Mucosa of descending colon (tissue), 3 donors: Measurements from ENCODE around the gene ITPA. TPM values are rescaled to one million over a fixed set of nuclear protein-coding genes. Genes with fewer than 3 reads are reported as not detected.

ENCODE experiments used
- ATAC-seq: fragments of 200-7000 bp; cut with Tn5 transposase; one replicate; pipeline ENCODE4 v1.9.1; 2020; ENCODE audit warnings: mild to moderate bottlenecking, moderate library complexity
- DNase-seq, 3 donors: peaks; one replicate each; pipeline ENCODE4 v3.0.0-alpha.2; 2020
- H3K36me3 ChIP-seq: fragments of 200-600 bp; one replicate; pipeline ENCODE4 v1.8.0; 2021; ENCODE audit warnings: low read depth, mild to moderate bottlenecking
- H3K4me1 ChIP-seq: fragments of 200-600 bp; one replicate; pipeline ENCODE4 v1.8.0; 2021; ENCODE audit warnings: low read depth, mild to moderate bottlenecking
- H3K4me3 ChIP-seq: fragments of 200-600 bp; one replicate; pipeline ENCODE4 v1.8.0; 2021; ENCODE audit warnings: mild to moderate bottlenecking
- H3K9me3 ChIP-seq: fragments of 200-600 bp; one replicate; pipeline ENCODE4 v1.8.0; 2021; ENCODE audit warnings: mild to moderate bottlenecking
- CTCF ChIP-seq: fragments of 200-600 bp; IDR thresholded peaks from one replicate; pipeline ENCODE4 v1.8.0; 2022; ENCODE audit warnings: antibody characterized with exemption, mild to moderate bottlenecking
- intact Hi-C, 2 donors: fragments of 100-400 bp; cut with DNase I in 1 of 2; cut with micrococcal nuclease in 1 of 2; formaldehyde crosslinking; loops; one replicate each; pipeline versions ENCODE4 v1.11.0 to v1.11.1; 2022; cut with DNase I, micrococcal nuclease
- total RNA-seq, 3 donors: library from RNA; stranded (reverse); fragmentation: NEBNext Ultra II Directional in 2 of 3; extraction: Animal tissue kit (Norgen Biotek cat#: 25700) in 2 of 3; gene quantifications; one replicate each; pipeline versions ENCODE4 v1.2.1 to v1.2.4, GENCODE V29; 2021 to 2023
- donor health status: DM: no; HTN: no; CAD: no; lungs with moderate emphysema.
- donor health status: DM: no; HTN: no; CAD: no.
- donor health status: DM: no; HTN: yes; CAD: no.

The ITPA gene
- total RNA-seq, 3 donors from 2014 or later = 29.8 to 44.7 (median 43.8) TPM

- intact Hi-C loops = no loop called here
- Histone ChIP-seq H3K36me3 (no peaks in the 10 kb centered on the region), H3K9me3 (no peaks in the 10 kb centered on the region), H3K4me3 (no peak overlapping the region), H3K4me1 (peaks cover 12% of the 10 kb centered on the region)
- DNase-seq (peak in 2 of 3 donors; percentile 56 to 79), ATAC-seq (peak; percentile 87)
- peak; percentile 95 for TF ChIP-seq CTCF
These were observed 9.2 kb downstream of the ITPA start for GRCh38 chr20:3218307-3218988.

- Histone ChIP-seq H3K9me3 (no peaks in the 10 kb centered on the region), H3K4me1 (peaks cover 12% of the 10 kb centered on the region), H3K36me3 (no peaks in the 10 kb centered on the region), H3K4me3 (no peak overlapping the region)
- no peak for TF ChIP-seq CTCF
- intact Hi-C loops = no loop called here
- DNase-seq (peak; percentile 46 to 78 (median 74)), ATAC-seq (peak; percentile 82)
These were observed 12.3 kb downstream of the ITPA start for GRCh38 chr20:3221398-3222226.

DNA sequence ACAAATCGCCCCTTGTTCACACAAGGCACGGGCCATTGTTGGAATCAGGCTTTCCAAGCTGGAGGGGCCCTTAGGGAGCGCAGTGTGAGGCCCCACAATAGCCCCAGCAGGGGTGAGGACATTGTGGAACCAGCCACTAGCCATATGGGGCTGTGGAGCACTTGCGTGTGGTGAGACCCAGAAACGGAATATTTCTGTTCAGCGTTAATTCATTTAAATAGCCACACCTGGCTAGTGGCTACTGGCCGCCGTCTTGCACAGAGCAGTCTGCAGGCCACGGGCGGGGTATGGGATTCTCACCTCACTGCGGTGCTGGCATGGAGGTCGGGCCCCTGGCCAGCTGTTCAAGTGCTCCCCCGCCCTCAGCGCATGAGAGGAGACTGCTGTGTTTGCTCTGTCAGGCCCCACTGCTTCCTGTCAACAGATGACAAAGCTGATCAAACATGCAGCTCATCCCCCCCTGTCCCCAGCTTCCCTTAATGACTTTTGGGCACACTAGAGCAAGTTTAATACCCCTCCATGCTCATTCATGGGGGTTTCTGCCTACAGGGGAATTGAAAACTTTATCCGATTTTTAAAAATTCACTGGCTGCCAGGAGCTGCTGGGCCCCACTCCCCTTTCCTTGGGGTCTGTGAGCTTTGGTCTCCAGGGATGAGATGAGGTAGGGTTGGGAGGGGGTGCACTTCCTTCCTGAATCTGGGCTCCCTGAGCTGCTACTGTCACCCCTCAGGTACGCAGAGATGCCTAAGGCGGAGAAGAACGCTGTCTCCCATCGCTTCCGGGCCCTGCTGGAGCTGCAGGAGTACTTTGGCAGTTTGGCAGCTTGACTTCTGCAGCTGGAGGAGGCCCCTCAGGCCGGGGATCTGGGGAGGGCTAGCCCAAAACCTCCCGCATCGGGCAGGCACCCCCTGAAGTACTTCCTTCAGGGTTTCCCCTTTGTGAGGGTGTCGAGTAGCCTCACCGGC is 13.6 kb downstream of the ITPA start:
- peak; percentile 41 for ATAC-seq

GRCh38 chr20:3223651-3223993 is 14.3 kb downstream of the ITPA start:
- intact Hi-C loops = no loop called here
- no peak overlapping the region for H3K4me3 ChIP-seq
- H3K4me1 ChIP-seq = peaks cover 7% of the 10 kb centered on the region
- DNase-seq (no peak), ATAC-seq (no peak)
- no peaks in the 10 kb centered on the region for H3K9me3 ChIP-seq
- no peak for TF ChIP-seq CTCF
- H3K36me3 ChIP-seq = no peaks in the 10 kb centered on the region

More for the DNA sequence above, 13.6 kb downstream of the ITPA start:
- no peak overlapping the region for H3K4me3 ChIP-seq
- TF ChIP-seq CTCF = no peak
- no peak for DNase-seq
- H3K9me3 ChIP-seq = no peaks in the 10 kb centered on the region
- peaks cover 12% of the 10 kb centered on the region for H3K4me1 ChIP-seq
- H3K36me3 ChIP-seq = no peaks in the 10 kb centered on the region
- intact Hi-C loops = no loop called here

- Histone ChIP-seq H3K36me3 (no peaks in the 10 kb centered on the region), H3K9me3 (no peaks in the 10 kb centered on the region), H3K4me3 (no peak overlapping the region), H3K4me1 (peaks cover 4% of the 10 kb centered on the region)
- DNase-seq (no peak), ATAC-seq (no peak)
- intact Hi-C loops = no loop called here
- TF ChIP-seq CTCF = no peak
These were observed 14.8 kb downstream of the ITPA start for GRCh38 chr20:3223994-3224680.
